Activated CD8-positive, alpha-beta memory T cell treated with anti-CD3 and anti-CD28 coated beads for 36 hours (primary cell): ENCODE results near the gene KIF9. TPM values are rescaled to one million over a fixed set of nuclear protein-coding genes. Genes with fewer than 3 reads are reported as not detected.

ENCODE experiments used
- CTCF ChIA-PET: fragments of 350-600 bp; sonication (Branson Sonifier 250); formaldehyde crosslinking; loops from one replicate; lab custom pipeline; 2021; ENCODE audit warnings: antibody characterized with exemption; lab: Charles Lee
- POLR2A ChIA-PET: fragments of 350-600 bp; sonication (Branson Sonifier 250); formaldehyde crosslinking; loops from one replicate; lab custom pipeline; 2021; ENCODE audit warnings: antibody characterized with exemption; lab: Charles Lee
- total RNA-seq, 2 experiments: library from RNA; stranded (reverse); gene quantifications; one replicate each; pipeline ENCODE4 v1.2.3, GENCODE V29; 2021

KIF9 gene
- total RNA-seq, 2 experiments from 2014 or later, result 5.9 to 6.8 TPM

DNA sequence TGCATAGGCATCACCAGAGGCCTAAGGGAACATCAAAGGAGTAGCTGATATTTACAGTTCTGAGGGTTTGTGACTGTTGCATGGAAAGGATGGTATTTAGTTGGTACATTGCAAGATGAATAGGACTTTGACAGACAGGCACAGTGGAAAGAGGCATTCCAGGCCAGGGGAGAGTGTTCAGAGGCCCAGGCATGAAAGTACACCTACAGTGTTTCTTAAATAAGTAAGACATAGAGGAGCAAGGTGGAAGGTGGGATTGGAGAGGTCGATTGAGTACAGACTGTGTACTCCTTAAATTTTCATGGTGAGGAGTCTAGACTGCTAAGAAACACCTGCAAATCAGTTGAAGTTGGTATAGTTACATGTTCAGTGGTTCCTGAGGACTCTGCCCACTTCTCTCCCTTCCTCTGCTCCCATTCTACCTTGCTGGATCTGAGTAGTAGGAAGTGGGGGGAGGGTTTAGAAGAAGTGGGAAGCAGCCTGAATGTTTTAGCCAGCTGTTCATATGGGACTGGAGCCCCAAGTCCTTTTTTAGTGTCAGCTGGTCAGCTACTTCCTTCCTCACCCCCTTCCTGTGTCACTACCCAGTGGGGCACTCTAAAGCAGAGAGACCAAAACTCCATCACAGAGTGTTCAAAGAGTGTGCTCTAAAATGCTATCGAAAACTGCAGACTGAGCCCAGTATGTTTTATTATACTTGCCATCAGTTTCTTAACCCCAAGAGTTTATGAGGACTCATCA, 14.1 kb upstream of the KIF9 start:
- POLR2A ChIA-PET, result no interaction called here
- CTCF ChIA-PET, result no interaction called here

DNA sequence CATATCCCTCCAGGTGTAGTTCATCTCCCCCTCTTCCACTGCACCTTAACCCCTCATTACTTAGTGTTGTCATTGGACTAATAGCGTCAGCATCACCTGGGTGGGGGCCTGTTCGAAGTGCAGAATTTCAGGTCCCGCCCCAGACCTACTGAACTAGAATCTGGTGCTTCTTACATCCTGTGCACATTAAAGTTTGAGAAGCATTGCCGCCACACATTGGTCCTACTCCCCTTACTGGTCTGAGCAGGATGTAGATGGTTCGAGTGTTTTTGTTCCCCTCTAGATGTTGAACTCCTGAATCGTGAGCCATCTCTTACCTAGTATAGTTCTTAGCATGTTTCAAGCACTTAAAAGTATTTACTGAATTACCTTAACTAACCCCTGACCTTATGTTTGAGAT, 13.4 kb upstream of the KIF9 start:
- ChIA-PET CTCF (no interaction called here), POLR2A (no interaction called here)

DNA sequence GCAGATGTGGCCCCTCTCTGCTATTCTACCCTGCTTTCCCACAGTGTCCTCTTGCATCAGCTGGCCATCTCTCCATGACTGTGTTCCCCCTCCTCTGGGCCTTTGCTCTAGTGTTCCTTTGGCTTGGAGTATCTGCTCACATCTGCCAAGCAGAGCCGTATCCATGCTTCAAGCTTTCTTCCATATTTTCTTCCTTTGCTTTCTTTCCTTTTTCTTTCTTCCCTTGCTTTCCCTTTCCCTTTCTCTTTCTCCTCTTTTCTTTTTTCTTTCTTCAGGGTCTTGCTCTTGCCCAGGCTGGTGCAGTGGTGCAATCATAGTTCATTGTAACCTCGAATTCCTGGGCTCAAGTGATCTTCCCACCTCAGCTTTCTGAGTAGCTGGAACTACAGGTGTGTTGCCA, 12.7 kb upstream of the KIF9 start:
- ChIA-PET CTCF (no interaction called here), POLR2A (no interaction called here)

DNA sequence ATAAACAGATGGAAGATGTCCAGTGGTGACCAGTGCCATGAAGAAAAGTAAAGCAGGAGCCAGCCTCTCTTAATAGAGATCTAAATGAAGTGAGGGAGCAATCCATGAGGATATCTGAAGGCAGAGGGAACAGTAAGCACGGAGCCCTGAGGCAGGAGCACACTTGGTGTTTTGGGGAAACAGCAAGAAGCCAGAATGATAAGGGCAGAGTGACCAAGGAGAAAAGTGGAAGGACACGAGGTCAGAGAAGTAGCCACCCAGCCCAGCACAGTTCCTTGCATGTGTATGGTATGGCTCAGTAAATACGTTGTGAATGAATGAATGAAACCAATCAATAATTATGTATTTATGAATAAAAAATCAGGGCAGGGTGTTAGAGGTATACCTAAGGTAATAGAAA, 11.8 kb upstream of the KIF9 start:
- ChIA-PET POLR2A (no interaction called here), CTCF (no interaction called here)

DNA sequence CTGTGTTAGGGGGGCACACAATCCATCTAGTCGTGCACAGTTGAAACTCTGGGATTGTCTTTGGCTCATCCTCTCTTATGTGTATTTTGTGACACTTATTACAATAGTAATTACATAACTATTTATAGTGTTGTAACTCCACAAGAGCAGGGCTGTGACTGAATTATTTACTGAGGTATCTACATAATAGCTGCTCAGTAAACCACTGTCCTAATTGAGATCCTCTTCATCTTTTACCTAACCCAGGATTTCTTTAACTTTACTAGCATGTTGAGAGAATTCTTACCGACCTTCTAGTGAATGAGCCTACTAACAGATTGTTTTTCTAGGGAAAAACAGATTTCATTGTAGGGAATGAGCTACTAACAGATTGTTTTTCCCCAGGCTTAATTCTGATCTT, 11.2 kb upstream of the KIF9 start:
- CTCF ChIA-PET, result no interaction called here

DNA sequence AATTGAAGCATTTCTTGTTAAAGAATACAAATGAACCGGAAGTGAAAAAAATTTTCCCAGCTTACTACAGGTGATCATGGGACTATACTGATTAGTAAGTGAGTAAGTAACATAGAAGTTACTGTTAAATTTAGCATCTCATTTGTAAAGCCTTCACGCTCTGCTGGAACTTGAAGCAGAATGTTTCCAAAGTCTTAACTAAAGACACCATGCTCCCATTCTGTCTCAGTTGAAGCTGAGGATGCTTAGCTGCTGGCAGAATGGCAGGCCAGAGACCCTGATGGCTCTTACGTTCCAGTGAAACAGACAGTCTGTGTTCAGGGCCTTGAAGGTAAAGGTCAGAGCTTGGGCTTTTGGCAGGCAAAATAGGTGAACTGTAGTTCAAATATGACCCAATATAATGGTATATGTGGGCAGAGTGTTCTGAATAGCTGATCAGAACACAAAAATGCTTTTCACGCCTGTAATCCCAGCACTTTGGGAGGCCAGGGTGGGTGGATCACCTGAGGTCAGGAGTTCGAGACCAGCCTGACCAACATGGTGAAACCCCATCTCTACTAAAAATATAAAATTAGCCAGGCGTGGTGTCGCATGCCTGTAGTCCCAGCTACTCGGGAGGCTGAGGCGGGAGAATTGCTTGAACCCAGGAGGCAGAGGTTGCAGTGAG, 9.3 kb upstream of the KIF9 start:
- POLR2A ChIA-PET, result interaction anchor here (1.4 kb wide), 1 partner anchor 9 kb away, joined by 5 read pairs; the partner anchor contains the start of genes KIF9 and KLHL18
- CTCF ChIA-PET, result interaction anchor here (1.7 kb wide), 1 partner anchor 9 kb away, joined by 10 read pairs; the partner anchor contains the start of genes KIF9 and KLHL18

More for the DNA sequence above, 11.2 kb upstream of the KIF9 start:
- POLR2A ChIA-PET, result no interaction called here

DNA sequence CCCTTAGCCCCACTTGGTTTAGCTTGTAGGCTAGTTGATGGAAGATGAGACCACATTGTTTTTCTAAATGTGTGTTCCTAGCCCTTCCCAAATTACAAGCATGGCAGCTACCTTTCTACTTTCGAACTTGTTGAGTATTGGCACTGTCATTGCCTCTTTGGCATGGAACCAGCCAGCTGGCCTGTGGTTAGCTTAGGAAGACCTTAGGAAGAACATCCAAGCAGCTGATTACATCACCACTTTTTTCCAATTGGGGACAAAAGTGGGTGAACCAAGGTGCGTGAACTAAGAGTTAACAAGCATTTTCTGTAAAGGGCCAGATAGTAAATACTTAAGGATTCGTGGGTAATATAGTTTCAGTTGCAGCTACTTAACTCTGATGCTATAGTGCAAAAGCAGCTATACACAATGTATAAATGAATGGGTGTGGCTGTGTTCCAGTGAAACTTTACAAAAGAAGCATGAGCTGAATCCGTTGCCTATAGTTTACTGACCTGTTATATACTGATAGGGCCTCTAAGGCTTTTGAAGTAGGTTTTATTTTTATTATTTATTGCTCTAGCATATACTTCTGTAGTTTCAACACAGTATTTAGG, 8.7 kb upstream of the KIF9 start:
- ChIA-PET CTCF (interaction anchor here (1.7 kb wide), 1 partner anchor 9 kb away, joined by 10 read pairs; the partner anchor contains the start of genes KIF9 and KLHL18), POLR2A (interaction anchor here (1.4 kb wide), 1 partner anchor 8 kb away, joined by 5 read pairs; the partner anchor contains the start of genes KIF9 and KLHL18)

DNA sequence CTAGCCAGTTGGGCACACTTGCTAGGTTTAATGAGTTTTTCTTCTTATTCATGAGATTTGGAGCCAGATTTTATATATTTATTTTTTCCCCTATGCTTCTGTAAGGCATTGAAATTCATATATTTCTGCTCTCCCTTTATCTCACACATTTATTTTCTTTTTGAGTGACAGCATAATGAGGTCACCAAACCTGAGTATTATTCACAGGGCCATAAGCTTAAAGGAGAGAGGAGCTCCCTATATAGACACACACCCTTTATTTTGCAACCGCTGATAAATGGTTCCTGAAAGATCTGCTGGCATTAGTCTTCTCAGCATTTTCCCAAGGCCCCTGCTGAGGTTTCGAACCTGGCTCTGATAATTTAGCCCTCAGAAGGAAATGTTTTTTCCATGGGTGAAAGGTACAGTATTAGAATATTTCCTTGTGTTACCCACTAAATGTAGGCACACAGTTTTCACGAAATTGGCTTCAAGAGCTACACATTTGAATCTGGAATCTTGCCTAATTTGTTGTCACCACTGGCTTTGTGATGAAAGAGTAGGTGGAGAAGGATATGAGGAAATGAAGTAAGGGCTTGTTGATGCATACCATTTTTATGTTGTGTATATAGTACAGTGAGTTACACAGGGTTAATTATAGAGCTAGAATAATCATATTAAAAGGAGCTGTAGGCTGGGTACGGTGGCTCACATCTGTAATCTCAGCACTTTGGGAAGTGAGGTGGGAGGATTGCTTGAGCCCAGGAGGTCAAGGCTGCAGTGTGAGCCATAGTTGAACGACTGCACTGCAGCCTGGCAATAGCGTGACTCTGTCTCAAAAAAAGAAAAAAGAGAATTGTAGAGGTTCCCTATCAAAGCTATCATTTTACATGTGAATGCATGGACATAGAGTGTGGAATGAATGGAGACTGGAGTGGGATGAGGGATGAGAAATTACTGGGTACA, 6.6 kb upstream of the KIF9 start:
- ChIA-PET CTCF (interaction anchor here (0.8 to 1.2 kb wide), 2 partner anchors 36 to 94 kb away, joined by 3 read pairs; no protein-coding TSS in a partner anchor), POLR2A (no interaction called here)

DNA sequence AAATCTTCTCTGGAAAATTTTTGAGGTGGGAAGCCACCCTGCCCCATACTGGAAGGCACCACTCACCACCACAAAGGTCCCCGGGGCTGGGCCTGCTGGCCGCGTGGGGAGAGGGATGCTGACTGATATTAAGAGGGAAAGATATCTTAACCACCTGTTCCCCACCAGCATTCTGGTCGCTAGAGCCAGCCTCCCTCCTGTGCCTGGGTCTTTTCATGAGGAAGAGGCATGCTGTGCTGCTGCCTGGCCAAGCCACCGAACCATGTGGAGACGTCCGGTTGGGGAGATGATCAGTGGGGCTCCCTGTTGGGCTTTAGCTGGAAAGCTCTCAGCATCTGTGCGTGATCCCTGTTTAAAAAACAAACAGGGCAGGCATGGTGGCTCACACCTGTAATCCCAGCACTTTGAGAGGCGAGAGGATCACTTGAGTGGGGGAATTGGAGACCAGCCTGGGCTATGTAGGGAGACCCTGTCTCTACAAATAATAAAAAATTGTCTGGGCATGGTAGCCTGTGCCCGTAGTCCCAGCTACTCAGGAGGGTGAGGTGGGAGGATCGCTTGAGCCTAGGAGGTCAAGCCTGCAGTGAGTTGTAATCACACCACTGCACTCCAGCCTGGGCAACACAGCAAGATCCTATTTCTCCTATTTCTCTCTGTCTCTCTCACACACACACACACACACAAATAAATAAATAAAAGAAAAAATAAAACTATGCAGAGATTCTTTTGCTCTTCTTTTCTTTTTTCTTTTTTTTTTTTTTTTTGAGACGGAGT, 1.2 kb upstream of the KIF9 start:
- CTCF ChIA-PET, result interaction anchor here (2.1 to 2.4 kb wide), 2 partner anchors 8 to 120 kb away, joined by 5 to 10 read pairs; partner anchors contain the start of gene SETD2
- POLR2A ChIA-PET, result interaction anchor here (0.9 to 2.6 kb wide), 3 partner anchors 8 to 325 kb away, joined by 3 to 9 read pairs (median 5); partner anchors contain the start of gene SETD2

DNA sequence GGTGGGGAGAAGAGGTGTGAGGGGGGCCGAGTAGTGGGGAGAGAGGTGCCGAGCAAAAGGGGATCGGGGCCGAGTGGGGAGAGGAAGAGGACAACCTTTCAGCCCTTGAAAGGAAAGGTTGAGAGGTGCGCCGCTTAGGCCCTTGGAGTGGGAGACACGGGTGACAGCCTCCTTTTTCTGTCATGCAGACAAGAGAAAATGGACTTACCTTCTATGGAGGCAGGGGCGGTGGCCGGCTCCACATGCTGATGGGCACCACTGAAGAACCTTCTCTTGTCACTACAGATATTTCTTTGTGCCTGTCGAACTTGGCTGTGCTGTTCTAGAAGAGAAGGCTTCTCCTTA, 566 bp upstream of the KIF9 start:
- ChIA-PET CTCF (interaction anchor here (0.7 to 2.4 kb wide), 3 partner anchors 8 to 119 kb away, joined by 4 to 10 read pairs (median 5); partner anchors contain the start of gene SETD2), POLR2A (interaction anchor here (0.7 to 2.6 kb wide), 4 partner anchors 8 to 324 kb away, joined by 3 to 9 read pairs (median 4); partner anchors contain the start of gene SETD2)

DNA sequence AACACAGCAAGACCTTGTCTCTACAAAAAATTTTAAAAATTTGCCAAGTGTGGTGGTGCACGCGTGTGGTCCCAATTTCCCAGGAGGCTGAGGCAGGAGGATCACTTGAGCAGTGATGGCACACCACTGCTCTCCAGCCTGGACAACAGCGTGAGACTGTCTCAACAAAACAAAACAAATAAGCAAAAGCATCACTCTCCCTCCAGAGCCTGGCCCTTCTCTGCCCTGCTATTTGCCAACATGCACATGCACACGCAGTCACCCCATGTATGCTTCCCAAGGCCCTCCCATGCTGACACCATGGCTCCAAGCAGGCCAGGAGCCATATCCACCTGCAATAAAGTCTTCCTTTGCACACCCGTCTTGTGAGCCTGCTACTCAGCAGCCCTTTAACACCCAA, 2.1 kb downstream of the KIF9 start:
- CTCF ChIA-PET, result no interaction called here
- POLR2A ChIA-PET, result no interaction called here

DNA sequence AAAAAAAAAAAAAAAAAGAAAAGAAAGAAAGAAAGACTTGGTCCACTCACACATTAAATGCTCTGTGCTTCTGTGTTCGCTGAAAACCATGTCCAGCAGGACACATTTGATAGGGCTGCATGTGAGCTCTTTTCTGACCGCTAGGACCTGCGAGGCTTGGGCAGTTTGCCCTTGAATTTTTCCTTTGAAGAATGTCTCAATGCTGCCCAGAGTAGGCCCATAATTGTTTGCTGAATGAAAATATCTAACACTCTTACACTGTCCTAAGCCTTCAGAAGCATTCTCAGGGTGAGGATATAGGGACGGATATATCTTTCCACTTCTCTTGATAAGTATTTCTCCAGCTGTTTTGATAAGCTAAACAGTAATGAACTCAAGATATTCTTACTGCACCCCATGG, 6.0 kb downstream of the KIF9 start:
- CTCF ChIA-PET, result interaction anchor here (0.7 kb wide), 3 partner anchors 86 to 750 kb away, joined by 3 to 4 read pairs (median 3); no protein-coding TSS in a partner anchor
- POLR2A ChIA-PET, result no interaction called here

DNA sequence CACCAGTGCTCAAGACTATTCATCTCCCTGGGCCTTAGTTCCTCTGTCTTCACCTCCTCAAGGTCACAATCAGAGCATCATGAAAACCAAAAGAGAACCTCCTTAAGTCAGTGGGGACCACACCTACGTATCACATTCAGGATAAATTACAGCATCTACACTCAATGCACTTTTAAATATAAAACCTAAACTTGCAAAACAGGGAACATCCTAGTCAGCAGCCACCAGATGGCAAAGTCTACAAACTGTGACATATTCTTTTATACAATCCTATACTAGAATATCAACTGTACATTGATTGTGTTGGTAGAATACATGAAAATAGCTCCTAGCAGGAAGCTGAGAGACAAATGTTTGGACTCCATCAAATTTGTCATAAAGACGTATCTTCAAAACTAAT, 7.9 kb downstream of the KIF9 start:
- POLR2A ChIA-PET, result no interaction called here
- CTCF ChIA-PET, result interaction anchor here (0.5 kb wide), 1 partner anchor 1205 kb away, joined by 3 read pairs; no protein-coding TSS in a partner anchor

DNA sequence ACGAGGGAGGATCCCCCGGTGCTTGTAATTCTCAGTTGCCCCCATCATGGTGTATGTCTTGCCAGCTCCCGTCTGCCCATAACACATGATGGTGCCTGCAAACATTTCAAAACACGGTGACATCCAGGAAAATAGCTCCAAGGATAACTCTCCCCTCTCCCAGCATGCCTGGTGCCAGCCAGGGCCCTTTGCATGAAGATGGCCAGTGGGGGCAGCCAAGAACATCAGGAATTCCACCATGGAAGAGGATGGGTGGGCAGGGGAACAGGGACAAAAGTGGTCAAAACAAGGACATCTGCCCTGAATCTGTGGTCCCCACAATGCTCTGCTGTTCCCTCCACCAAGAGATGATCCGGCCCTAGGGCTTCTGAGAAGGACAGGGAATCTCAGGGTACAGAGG, 9.0 kb downstream of the KIF9 start:
- CTCF ChIA-PET, result no interaction called here
- POLR2A ChIA-PET, result no interaction called here

DNA sequence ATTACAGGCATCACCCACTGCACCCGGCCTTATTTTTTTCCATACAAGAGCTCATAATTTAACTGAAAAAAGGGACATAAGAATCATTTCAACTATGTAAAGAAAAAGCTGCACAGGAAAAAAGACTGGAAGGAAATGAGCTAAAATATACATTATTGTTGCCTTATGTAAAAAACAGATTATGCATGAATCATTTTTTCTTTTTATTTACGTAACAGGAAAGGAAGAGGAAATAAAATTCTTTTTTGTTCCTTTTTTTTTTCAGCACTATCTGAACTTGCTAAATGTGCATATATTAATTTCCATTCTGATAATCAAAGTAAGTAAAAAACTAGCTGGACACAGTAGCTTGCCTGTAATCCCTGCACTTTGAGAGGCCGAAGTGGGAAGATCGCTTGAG, 12.1 kb downstream of the KIF9 start:
- POLR2A ChIA-PET, result no interaction called here
- CTCF ChIA-PET, result no interaction called here

DNA sequence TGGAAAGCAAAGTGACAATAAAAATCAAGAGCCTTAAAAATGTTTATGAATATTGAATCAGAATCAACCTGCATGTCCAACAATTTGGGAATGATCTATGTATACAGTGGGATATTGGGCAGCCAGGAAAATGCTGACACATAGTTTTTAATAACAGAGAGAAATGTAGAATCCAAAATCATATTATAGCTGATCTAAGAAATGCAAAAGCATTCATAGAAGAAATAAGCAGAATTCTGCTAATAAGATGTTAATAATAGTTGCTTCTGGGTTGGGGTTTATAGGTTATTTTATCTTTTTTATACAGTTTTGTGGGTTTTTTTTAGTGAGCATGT, 15.1 kb downstream of the KIF9 start:
- CTCF ChIA-PET, result interaction anchor here (0.6 to 0.7 kb wide), 2 partner anchors 35 to 258 kb away, joined by 3 read pairs; no protein-coding TSS in a partner anchor
- POLR2A ChIA-PET, result interaction anchor here (0.9 kb wide), 1 partner anchor 16 kb away, joined by 3 read pairs; the partner anchor contains the start of gene KLHL18

DNA sequence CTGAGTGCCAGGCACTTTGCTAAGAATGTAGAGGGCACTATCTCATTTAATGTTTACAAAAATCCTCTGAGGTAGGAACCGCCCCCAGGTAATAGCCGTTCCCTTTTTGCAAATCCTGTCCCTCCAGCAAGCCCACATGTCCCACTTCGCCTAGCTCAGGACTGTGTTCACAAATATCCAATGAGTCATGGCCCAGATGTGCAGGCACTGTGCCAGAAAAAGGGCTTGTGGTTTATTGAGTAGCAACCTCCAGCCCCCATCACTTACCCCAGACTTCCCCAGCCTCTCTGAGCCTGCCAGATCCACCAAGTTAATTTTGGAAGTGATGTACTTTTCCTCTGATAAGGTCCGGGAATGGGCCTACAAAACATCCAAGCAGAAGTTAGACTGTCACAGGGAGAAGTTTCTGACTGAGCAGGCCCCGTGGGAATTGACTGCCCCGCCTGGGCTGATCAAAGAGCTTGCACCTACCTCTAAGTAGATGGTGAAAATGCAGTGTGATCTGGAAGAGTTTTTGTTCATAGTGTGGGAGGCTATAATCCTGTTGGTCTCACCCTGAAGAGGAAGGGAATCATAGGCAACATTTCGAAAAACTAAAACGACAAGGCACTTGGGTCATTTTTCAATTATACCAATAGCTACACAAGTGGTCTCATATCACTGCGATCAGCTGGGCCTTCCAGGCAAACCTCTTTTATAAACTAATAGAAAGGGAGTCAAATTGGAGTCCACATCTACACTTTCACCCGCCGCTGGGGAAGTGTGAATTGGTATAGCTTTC, 15.7 kb downstream of the KIF9 start:
- POLR2A ChIA-PET, result interaction anchor here (0.9 kb wide), 1 partner anchor 16 kb away, joined by 3 read pairs; the partner anchor contains the start of gene KLHL18
- CTCF ChIA-PET, result interaction anchor here (0.6 to 0.7 kb wide), 2 partner anchors 34 to 258 kb away, joined by 3 read pairs; no protein-coding TSS in a partner anchor
